GM12878 (cell line): ENCODE results near the gene OTOGL.

Experiments used
- CREM ChIP-seq: IDR thresholded peaks from 2 replicates; pipeline ENCODE4 v1.6.1; 2014; ENCODE audit warnings: antibody characterized with exemption, low read depth
- HDAC6 ChIP-seq: fragments of 200-600 bp; sonication (generic); IDR thresholded peaks from one replicate; pipeline ENCODE4 v1.8.0; 2017; ENCODE audit warnings: antibody characterized with exemption; ENCODE audit not compliant: unreplicated experiment
- ZNF274 ChIP-seq: IDR thresholded peaks from one replicate; pipeline ENCODE4 v1.8.0; 2011; ENCODE audit not compliant: insufficient read length, insufficient read depth
- TF ChIP-seq, protein P1 (sequence below), 3 experiments: IDR thresholded peaks in 2 of 3; conservative IDR thresholded peaks in 1 of 3; 2 replicates each; pipeline ENCODE4 v1.5.1; 2011; ENCODE audit warnings: low read depth in 3 of 3, low read length in 3 of 3, mild to moderate bottlenecking in 3 of 3, control low read depth in 2 of 3, moderate library complexity in 2 of 3, inconsistent platforms in 1 of 3, mixed read lengths in 1 of 3; ENCODE audit not compliant: control insufficient read depth in 2 of 3, insufficient read depth in 1 of 3; ENCODE audit errors: extremely low read depth in 1 of 3
- TF ChIP-seq, protein P2 (sequence below): IDR thresholded peaks from 2 replicates; pipeline ENCODE4 v1.6.1; 2011; ENCODE audit warnings: low read depth, low read length, improper control_type of control experiment, borderline replicate concordance
- TF ChIP-seq, protein P3 (sequence below): fragments of 450-650 bp; IDR thresholded peaks from 2 replicates; pipeline ENCODE4 v1.6.1; 2017; ENCODE audit warnings: mild to moderate bottlenecking

DNA sequence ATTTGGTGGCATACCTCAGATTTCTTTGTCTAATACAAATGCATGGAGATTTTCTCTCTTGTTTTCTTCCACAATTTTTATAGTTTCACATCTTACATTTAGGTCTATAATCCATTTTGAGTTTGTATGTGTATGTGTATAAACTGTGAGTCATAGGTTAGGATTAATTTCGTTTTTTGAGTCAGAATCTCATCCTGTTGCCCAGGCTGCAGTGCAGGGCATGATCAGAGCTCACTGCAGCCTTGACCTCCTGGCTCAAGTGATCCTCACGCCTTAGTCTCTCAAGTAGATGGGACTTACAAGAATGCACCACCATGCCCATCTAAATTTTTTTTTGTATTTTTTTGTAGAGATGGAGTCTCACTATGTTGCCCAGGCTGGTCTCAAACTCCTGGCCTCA, 71.6 kb downstream of the OTOGL start:
- TF ChIP-seq, protein P1, sequence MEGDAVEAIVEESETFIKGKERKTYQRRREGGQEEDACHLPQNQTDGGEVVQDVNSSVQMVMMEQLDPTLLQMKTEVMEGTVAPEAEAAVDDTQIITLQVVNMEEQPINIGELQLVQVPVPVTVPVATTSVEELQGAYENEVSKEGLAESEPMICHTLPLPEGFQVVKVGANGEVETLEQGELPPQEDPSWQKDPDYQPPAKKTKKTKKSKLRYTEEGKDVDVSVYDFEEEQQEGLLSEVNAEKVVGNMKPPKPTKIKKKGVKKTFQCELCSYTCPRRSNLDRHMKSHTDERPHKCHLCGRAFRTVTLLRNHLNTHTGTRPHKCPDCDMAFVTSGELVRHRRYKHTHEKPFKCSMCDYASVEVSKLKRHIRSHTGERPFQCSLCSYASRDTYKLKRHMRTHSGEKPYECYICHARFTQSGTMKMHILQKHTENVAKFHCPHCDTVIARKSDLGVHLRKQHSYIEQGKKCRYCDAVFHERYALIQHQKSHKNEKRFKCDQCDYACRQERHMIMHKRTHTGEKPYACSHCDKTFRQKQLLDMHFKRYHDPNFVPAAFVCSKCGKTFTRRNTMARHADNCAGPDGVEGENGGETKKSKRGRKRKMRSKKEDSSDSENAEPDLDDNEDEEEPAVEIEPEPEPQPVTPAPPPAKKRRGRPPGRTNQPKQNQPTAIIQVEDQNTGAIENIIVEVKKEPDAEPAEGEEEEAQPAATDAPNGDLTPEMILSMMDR (IDR thresholded peaks at IDR 0.05 in 2 of 3, conservative IDR thresholded peaks at IDR 0.05 in 1 of 3; ENCODE audit: control insufficient read depth in 2 of 3, extremely low read depth in 1 of 3, insufficient read depth in 1 of 3, low read depth in 3 of 3, low read length in 3 of 3) = no peak
- TF ChIP-seq HDAC6 (no peak), CREM (no peak), ZNF274 (no peak)
- TF ChIP-seq, protein P2, sequence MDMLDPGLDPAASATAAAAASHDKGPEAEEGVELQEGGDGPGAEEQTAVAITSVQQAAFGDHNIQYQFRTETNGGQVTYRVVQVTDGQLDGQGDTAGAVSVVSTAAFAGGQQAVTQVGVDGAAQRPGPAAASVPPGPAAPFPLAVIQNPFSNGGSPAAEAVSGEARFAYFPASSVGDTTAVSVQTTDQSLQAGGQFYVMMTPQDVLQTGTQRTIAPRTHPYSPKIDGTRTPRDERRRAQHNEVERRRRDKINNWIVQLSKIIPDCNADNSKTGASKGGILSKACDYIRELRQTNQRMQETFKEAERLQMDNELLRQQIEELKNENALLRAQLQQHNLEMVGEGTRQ = no peak
- TF ChIP-seq, protein P3, sequence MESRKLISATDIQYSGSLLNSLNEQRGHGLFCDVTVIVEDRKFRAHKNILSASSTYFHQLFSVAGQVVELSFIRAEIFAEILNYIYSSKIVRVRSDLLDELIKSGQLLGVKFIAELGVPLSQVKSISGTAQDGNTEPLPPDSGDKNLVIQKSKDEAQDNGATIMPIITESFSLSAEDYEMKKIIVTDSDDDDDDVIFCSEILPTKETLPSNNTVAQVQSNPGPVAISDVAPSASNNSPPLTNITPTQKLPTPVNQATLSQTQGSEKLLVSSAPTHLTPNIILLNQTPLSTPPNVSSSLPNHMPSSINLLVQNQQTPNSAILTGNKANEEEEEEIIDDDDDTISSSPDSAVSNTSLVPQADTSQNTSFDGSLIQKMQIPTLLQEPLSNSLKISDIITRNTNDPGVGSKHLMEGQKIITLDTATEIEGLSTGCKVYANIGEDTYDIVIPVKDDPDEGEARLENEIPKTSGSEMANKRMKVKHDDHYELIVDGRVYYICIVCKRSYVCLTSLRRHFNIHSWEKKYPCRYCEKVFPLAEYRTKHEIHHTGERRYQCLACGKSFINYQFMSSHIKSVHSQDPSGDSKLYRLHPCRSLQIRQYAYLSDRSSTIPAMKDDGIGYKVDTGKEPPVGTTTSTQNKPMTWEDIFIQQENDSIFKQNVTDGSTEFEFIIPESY = no peak
